ENCODE data around the gene TIMP2. TPM values are rescaled to one million over a fixed set of nuclear protein-coding genes. Genes with fewer than 3 reads are reported as not detected.
"Not testable (repeated sequence)": the region's sequence is repeated elsewhere in the genome, so short reads cannot be mapped to it uniquely, and the experiment has no call there.

TIMP2 gene, protein sequence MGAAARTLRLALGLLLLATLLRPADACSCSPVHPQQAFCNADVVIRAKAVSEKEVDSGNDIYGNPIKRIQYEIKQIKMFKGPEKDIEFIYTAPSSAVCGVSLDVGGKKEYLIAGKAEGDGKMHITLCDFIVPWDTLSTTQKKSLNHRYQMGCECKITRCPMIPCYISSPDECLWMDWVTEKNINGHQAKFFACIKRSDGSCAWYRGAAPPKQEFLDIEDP
- total RNA-seq (2014; rRNA removed; shearing (Covaris generic); ENCODE audit: low replicate concordance), result 127 and 145 TPM in 2 replicates

DNA sequence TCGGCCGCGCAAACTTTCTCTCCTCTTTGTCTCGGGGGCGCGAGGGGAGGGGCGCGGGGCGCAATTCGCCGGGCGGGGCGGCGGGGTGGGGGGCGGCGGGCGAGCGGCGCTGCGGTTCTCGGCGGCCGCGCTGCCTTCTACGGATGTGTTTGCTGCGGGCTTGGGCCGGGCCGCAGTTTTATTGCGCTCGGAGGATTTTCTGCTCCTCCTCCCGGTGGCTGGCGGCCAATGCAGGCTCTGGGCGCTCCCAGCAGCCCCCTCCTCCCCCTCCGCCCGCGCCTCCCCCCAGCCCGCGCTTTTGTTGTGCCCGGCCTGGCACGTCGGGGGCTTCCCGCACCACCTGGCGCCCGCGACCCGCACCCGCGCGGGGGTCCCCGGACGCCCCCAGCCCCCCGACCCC is at the start of gene TIMP2:
TSS of gene TIMP2 (minus strand) at position 154 of the 400 bp plus-strand sequence. CDS start 299 bp downstream, outside the sequence.
- H3K9me3 ChIP-seq, result no peaks in the 10 kb centered on the region
- DNase-seq, result peak; percentile 90
- peak within 1 kb of the TSS; percentile 62 for H3K4me3 ChIP-seq
- peaks cover 23% of the 10 kb centered on the region for H3K36me3 ChIP-seq
- no peaks in the 10 kb centered on the region for H3K27me3 ChIP-seq

DNA sequence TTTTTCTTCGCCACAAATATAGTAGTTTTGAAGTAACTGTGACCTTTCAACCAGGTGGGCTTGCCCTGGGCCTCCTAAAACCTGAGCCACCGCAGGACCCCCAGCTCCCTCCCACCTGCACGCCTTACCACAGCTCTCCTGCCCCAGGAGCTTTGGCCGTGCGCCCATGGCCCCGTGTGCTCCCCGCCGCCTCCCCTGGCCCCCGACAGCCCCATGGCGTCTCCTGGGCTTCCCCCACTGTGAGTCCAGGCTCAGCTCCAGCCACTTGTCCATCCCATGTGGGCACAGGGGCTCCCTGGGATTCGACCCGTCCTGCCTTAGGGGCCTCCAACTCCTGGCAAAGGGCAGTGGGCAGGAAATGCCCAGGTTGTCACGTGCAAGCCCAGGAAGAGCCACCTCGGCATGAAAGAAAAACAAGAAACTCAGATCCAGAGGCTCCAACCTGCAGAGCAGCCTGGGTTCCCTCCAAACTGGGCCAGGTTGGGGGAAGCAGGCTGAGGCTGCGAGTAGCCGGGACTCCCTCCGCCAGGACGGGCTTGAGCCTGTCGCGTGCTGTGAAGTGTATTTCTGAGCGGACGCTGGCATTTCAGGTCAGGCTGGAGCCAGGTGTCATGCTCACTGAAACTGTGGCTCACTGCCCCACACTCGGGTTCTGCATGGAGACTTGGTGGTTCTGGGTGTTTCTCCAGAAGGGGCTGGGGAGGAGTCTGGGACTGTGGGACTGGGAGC is 48.8 kb upstream of the TIMP2 start:
- H3K36me3 ChIP-seq, result peaks cover 79% of the 10 kb centered on the region
- H3K27me3 ChIP-seq, result no peaks in the 10 kb centered on the region
- H3K4me3 ChIP-seq, result no peak overlapping the region
- DNase-seq, result no peak
- no peaks in the 10 kb centered on the region for H3K9me3 ChIP-seq

DNA sequence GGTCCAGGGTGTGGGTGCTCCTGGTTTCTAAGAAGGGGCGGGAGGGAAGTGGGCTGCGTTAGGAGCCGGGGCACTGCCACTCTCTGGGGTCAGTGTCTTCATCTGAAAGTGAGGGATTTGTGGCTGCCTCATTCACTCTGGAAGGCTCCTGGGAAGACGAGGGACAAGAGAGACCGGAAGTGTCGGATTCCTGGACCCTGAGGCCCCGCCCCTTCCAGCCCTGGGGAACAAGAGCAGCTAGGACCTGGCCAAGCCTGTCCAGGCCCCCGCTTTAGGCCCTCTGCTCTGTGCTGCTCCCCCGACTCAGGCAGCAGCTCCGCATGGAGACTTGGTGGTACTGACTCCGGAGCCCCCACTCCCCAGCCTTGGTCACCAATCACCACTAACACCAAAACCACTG is 48.0 kb upstream of the TIMP2 start:
- no peaks in the 10 kb centered on the region for H3K9me3 ChIP-seq
- peaks cover 82% of the 10 kb centered on the region for H3K36me3 ChIP-seq
- no peak for DNase-seq
- no peak overlapping the region for H3K4me3 ChIP-seq
- H3K27me3 ChIP-seq, result no peaks in the 10 kb centered on the region

DNA sequence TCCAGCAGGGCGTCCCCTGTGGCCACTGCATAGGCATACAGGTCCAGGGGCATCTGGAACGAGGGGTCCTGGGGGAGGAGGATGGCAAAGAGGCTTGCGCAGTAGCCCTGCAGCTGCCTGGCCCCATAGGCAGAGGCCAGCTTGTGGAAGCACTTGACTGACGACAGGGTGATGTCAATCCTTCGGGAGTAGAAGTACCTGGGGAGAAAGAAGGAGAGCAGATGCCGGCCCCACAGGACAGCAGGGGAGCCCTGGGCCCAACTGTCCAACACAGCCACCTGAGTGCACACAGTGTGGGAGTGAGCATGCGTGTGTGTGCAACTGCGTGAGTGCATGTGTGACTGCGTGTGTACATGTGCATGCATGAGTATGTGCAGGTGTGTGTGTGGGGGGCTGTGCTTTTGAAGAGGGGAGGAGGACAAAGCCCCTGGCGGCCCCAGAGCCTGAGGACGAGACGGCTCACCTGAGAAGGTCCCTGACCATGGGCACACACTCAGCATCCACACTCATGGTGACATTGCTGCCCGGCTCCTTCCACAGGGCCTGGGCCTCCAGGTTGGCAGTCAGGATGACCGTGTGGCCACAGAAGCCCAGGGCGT is 47.4 kb upstream of the TIMP2 start:
- Histone ChIP-seq H3K4me3 (no peak overlapping the region), H3K36me3 (peaks cover 80% of the 10 kb centered on the region), H3K9me3 (no peaks in the 10 kb centered on the region), H3K27me3 (no peaks in the 10 kb centered on the region)
- DNase-seq, result no peak

DNA sequence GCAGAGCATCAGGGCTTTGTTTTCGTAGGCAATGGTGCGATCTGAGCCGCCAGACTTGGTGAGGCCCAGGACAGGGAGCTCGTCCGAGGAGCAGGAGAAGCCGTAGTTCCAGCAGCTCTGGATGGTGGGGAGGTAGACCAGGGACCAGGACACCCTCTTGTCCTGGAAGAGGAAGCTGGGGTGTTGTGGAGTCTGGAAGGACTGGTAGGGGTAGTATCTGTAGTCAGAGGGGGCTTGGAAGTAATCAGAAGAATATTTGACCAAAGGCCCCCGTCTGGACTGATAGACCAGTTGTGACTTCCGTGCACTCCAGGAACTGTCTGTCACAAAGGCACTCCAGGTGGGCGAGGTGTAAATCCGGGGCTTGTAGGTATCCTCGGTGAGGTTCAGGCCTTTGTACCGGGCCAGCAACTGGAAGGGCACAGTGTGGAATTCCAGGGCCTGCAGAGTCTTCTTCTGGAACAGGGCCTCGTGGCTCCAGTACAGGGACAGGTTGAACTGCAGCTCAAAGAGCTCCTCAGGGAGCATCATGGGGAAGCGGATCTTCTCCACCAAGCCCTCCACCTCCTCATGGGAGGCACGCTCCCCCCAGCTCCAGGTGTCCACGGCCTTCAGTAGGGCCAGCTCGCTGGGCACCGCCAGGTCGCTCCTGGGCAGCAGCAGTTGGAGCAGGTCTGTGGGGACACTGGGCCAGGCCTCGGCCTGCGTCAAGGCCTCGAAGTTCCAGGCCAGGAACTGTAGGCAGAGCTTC is 46.7 kb upstream of the TIMP2 start:
- no peaks in the 10 kb centered on the region for H3K9me3 ChIP-seq
- no peak overlapping the region for H3K4me3 ChIP-seq
- H3K36me3 ChIP-seq, result peaks cover 73% of the 10 kb centered on the region
- no peak for DNase-seq
- H3K27me3 ChIP-seq, result no peaks in the 10 kb centered on the region

DNA sequence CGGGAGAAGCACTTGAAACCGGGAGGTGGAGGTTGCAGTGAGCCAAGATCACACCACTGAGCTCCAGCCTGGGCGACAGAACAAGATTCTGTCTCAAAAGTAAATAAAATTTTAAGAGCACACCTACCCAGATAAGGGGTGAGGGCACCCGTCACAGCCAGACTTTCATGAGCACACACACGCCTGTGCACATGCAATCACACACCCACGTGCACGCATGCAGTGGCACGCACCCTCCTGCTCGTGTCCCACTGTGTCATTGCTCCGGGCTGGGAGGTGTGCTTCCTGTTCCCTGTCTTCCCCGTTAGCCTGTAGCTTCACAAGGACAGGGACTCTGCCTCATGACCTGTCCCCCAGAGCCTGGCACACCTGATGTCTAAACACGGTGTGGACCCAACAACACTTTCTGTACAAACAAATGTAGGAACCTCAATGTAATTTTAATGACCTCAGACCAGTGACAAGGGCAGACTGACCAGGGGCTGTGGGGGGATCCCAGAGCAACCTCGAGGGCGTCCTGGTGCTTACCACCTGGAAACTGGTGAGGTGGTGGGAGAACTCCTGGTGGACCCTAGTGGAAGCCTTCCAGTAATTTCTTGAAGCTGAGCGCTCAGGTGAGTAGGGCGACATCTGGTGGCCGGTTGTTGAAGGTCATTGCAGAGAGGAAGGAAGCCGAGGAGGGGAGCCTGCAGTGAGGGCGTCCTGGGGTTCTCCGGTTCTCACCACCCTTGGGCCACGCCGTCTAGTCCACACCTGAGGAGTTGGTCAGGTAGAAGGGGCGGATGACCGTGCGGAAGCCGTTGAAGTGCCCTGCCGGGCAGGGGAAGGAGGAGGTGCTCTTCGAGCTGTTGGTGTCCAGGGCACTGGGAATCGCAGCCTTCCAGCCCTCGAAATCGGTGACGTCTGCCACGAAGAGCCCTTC is 45.9 kb upstream of the TIMP2 start:
- Histone ChIP-seq H3K36me3 (peaks cover 64% of the 10 kb centered on the region), H3K4me3 (no peak overlapping the region), H3K27me3 (no peaks in the 10 kb centered on the region), H3K9me3 (no peaks in the 10 kb centered on the region)
- peak; percentile 58 for DNase-seq

DNA sequence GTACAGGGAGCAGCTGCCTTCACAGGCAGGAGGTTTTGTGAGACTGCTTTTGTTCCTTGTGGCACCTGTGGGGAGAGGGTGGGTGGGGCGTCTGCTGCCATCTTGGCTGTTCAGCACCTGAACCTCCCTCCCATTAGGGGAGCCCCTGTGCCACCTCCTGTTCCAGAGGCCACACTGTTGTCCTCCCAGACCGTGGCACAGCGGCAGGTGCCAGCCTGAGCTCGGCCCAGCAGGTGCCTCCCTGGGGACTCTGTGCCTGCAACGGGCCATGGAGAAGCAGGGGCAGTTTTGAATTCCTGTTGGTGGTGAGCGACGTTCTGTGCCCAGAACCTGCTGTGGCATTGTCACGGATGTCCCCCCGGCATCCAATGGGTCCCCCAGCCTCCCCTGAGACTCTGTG is 44.7 kb upstream of the TIMP2 start:
- DNase-seq, result no peak
- Histone ChIP-seq H3K27me3 (no peaks in the 10 kb centered on the region), H3K4me3 (no peak overlapping the region), H3K9me3 (no peaks in the 10 kb centered on the region), H3K36me3 (peaks cover 55% of the 10 kb centered on the region)

DNA sequence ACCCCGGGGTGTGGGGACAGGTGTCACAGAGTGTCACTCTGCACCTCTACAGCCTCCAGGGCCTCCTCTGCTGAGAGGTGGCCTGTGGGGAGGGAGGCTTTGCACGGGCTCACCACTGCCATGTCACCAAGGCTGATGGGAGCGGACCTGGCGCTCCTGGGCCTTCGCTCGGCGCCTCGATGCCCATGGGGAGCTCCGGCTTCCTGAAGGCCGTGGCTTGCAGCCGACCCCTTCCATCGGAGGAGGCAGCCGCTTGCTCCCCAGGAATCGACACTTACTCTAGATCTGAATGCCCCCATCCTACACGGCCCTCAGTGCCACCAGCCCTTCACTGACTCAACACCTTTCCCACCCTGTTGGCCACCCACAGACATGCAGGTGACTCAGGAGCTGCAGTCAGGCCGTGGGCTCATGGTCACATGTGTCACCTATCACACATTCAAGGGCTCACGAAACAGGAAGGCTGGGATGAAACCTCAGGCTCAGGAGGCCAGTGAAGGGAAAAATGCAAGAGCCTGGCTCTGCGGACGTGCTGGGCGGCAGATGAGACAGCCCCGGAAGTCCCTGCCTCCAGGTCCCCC is 42.7 kb upstream of the TIMP2 start:
- Histone ChIP-seq H3K36me3 (peaks cover 46% of the 10 kb centered on the region), H3K4me3 (no peak overlapping the region), H3K27me3 (no peaks in the 10 kb centered on the region), H3K9me3 (no peaks in the 10 kb centered on the region)
- DNase-seq, result no peak

DNA sequence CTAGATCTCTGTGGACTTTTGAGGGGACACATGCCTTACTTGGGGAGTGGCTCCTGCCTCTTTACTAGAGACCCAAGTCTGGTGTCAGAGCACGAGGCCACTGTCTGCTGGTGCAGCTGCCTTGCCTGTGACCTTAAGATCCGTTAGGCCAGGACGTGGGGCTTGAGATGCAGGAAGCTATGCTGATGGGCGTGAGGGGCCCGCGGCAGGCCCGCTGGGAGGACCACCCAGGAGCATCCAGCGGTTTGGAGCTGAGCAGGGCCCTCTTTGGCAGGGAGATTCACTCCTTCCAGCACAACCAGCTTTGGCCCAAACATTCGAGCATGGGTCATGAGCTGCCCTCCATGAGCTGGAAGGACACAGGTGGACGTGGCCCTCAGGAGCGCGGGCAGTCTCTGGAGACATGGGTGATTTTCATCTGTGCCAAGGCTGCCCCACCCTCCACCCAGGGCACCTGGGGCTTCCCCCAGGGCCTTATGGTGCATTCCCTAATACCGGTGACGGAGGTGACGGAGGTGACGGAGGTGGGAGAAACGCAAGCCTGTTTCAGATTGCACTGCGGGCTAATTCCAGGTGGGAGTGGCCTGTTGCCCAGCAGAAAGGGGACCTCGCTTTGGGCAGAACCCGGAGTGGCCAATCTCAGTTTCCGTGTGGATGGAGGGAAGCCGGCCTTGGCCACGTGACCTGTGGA is 41.9 kb upstream of the TIMP2 start:
- no peaks in the 10 kb centered on the region for H3K27me3 ChIP-seq
- peaks cover 42% of the 10 kb centered on the region for H3K36me3 ChIP-seq
- H3K9me3 ChIP-seq, result no peaks in the 10 kb centered on the region
- DNase-seq, result no peak
- H3K4me3 ChIP-seq, result no peak overlapping the region

DNA sequence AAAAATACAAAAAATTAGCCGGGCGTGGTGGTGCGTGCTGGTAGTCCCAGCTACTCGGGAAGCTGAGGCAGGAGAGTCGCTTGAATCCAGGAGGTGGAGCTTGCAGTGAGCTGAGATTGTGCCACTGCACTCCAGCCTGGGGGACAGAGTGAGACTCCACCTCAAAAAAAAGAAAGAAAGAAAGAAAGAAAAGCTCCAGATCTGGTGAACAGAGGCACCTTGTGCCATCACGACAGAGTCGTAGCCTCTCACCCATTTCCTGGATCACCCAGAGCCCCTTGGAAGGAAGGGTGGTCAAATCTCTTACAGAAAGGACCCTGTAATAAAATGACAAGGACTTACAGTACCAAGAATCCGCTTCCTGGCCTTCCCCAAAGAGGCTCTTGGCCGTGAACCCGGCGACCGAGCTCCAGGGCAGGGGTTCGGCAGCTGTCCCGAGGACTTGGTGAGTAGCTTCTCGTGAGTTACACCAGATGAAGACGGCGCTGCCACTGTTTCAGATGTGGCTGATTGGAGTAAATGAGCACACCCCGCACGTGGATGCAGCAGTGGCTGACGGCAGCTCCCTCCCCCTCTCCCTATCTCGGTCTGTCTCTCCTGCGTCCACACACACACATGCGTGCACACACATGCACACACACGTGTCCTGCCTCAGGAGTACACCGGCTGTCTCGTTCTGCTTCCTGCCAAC is 41.1 kb upstream of the TIMP2 start:
- no peaks in the 10 kb centered on the region for H3K9me3 ChIP-seq
- H3K36me3 ChIP-seq, result peaks cover 35% of the 10 kb centered on the region
- no peak overlapping the region for H3K4me3 ChIP-seq
- DNase-seq, result no peak
- H3K27me3 ChIP-seq, result no peaks in the 10 kb centered on the region

DNA sequence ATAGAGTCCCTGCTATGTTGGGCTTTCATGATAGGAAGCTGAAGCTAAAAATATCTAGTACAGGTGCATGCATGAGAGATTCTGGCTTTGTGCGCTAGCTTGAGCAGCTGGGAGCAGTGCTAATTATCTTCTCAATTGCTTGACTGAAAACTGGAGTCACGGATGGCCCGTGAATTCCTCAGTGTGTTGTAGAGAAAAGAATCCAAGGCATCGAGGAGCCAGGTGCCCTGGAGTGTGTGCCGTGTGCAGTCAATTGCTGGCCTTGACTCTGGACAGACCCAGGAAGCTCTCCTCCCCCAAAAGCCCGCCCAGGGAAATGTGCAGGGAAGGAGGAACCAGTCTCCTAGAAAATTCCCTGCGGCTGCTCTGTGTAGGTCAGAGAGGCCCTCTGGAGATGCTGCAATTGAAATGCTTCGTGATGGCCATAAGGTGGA is 40.3 kb upstream of the TIMP2 start:
- DNase-seq, result no peak
- H3K27me3 ChIP-seq, result no peaks in the 10 kb centered on the region
- no peak overlapping the region for H3K4me3 ChIP-seq
- no peaks in the 10 kb centered on the region for H3K9me3 ChIP-seq
- peaks cover 27% of the 10 kb centered on the region for H3K36me3 ChIP-seq

DNA sequence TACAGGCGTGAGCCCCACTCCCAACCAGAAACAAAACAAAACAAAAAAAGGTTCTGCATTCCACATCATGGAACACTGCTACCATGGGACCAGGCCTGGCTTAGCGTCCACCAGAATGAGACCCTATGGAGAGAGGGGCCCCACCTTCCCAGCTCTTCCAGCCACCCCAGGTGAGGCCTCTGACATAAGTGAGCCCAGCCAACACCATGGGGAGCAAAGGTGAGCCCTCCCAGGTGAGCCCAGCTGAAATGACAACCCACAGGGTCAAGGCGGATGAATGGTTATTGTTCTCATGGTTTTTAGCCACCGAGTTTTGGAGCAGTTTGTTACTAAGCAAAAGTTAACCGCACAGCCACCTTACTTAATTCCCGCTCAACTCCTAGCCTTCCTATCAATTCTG is 38.2 kb upstream of the TIMP2 start:
- DNase-seq, result no peak
- no peaks in the 10 kb centered on the region for H3K9me3 ChIP-seq
- no peak overlapping the region for H3K4me3 ChIP-seq
- H3K36me3 ChIP-seq, result peaks cover 6% of the 10 kb centered on the region
- no peaks in the 10 kb centered on the region for H3K27me3 ChIP-seq

DNA sequence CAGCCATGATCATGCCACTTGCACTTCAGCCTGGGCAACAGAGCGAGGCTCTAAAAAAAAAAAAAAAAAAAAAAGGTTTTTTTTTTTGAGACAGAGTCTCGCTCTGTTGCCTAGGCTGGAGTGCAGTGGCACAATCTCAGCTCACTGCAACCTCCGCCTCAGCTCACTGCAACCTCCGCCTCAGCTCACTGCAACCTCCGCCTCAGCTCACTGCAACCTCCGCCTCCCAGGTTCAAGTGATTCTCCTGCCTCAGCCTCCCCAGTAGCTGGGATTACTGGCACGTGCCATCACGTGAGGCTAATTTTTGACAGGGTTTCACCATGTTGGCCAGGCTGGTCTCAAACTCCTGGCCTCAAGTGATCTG is 37.8 kb upstream of the TIMP2 start:
- H3K27me3 ChIP-seq, H3K36me3 ChIP-seq, H3K9me3 ChIP-seq, DNase-seq, H3K4me3 ChIP-seq: not testable (repeated sequence)

DNA sequence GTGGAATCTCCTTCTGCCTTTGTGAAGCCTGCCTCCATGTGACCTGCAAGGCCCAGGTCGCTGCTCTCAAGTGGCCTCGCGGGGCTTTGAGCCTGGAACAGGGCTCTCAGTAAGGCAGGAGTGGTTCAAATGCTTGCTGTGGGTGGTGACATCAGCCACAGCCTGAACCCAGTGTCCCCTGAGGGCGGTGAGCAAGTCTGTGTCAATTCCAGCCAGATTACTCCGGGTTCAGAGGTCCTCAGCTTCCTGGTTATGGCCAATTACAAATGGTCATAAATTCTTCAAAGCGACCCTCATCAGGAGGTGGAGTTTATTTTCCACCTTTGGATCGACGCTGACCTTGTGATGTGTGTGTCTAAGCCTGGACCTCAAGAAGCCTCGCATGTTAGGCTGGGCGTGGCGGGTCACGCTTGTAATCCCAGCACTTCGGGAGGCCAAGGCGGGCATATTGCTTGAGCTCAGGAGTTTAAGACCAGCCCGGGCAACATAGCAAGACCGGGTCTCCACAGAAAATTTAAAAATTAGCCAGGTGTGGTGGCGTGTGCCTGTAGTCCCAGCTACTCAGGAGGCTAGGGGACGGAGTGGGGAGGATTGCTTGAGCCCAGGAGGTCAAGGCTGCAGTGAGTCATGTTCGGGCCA is 37.3 kb upstream of the TIMP2 start:
- peak; percentile 37 for DNase-seq
- no peak overlapping the region for H3K4me3 ChIP-seq
- H3K36me3 ChIP-seq, result no peaks in the 10 kb centered on the region
- H3K9me3 ChIP-seq, result no peaks in the 10 kb centered on the region
- H3K27me3 ChIP-seq, result no peaks in the 10 kb centered on the region

DNA sequence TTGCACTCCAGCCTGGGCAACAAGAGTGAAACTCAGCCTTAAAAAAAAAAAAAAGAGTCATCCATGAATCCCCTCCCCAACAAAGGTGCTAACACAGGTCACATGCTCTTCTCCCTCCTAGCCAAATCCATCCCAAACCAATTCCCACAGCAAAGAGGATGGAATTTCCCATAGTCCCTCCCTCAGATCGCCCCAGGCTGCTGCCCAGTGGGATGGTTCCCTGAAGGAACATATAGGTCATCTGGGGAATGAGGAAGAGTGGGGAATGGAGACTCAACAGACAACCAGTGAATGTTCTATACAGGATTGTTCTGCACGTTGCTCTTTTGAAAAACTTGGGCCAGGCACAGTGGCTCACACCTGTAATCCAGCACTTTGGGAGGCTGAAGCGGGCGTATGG is 36.4 kb upstream of the TIMP2 start:
- no peaks in the 10 kb centered on the region for H3K36me3 ChIP-seq
- no peak overlapping the region for H3K4me3 ChIP-seq
- DNase-seq, result no peak
- H3K9me3 ChIP-seq, result no peaks in the 10 kb centered on the region
- no peaks in the 10 kb centered on the region for H3K27me3 ChIP-seq

Measured in MG63 (cell line).